Measurements from ENCODE around the gene PKNOX2.

DNA sequence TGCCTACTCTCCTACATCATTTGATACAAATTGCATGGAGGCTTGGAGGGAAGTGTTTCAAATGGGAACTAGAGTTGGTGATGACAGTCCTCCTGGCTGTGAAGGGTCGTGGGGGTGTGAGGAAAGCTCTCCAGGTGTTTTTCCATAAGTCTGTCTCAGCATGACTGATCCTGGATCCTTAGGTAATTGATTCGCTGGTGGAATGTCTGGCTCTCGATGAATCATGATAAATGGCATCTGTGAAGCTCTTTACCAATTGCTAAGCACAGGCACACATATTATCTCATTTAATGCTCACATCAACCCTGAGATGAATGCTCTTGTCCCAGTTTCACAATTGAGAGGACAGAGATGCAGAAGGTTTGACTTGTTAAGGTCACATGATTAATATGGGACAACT is 107.5 kb downstream of the PKNOX2 start:
- no peak for TF ChIP-seq YY1 (IDR thresholded peaks at IDR 0.05)
- TF ChIP-seq, protein P1, sequence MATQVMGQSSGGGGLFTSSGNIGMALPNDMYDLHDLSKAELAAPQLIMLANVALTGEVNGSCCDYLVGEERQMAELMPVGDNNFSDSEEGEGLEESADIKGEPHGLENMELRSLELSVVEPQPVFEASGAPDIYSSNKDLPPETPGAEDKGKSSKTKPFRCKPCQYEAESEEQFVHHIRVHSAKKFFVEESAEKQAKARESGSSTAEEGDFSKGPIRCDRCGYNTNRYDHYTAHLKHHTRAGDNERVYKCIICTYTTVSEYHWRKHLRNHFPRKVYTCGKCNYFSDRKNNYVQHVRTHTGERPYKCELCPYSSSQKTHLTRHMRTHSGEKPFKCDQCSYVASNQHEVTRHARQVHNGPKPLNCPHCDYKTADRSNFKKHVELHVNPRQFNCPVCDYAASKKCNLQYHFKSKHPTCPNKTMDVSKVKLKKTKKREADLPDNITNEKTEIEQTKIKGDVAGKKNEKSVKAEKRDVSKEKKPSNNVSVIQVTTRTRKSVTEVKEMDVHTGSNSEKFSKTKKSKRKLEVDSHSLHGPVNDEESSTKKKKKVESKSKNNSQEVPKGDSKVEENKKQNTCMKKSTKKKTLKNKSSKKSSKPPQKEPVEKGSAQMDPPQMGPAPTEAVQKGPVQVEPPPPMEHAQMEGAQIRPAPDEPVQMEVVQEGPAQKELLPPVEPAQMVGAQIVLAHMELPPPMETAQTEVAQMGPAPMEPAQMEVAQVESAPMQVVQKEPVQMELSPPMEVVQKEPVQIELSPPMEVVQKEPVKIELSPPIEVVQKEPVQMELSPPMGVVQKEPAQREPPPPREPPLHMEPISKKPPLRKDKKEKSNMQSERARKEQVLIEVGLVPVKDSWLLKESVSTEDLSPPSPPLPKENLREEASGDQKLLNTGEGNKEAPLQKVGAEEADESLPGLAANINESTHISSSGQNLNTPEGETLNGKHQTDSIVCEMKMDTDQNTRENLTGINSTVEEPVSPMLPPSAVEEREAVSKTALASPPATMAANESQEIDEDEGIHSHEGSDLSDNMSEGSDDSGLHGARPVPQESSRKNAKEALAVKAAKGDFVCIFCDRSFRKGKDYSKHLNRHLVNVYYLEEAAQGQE (IDR thresholded peaks at IDR 0.05): no peak
- no peak for TF ChIP-seq JUND (IDR thresholded peaks at IDR 0.05)
- TF ChIP-seq, protein P2, sequence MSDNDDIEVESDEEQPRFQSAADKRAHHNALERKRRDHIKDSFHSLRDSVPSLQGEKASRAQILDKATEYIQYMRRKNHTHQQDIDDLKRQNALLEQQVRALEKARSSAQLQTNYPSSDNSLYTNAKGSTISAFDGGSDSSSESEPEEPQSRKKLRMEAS (IDR thresholded peaks at IDR 0.05): no peak
- TF ChIP-seq, protein P3, sequence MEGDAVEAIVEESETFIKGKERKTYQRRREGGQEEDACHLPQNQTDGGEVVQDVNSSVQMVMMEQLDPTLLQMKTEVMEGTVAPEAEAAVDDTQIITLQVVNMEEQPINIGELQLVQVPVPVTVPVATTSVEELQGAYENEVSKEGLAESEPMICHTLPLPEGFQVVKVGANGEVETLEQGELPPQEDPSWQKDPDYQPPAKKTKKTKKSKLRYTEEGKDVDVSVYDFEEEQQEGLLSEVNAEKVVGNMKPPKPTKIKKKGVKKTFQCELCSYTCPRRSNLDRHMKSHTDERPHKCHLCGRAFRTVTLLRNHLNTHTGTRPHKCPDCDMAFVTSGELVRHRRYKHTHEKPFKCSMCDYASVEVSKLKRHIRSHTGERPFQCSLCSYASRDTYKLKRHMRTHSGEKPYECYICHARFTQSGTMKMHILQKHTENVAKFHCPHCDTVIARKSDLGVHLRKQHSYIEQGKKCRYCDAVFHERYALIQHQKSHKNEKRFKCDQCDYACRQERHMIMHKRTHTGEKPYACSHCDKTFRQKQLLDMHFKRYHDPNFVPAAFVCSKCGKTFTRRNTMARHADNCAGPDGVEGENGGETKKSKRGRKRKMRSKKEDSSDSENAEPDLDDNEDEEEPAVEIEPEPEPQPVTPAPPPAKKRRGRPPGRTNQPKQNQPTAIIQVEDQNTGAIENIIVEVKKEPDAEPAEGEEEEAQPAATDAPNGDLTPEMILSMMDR (IDR thresholded peaks at IDR 0.05; ENCODE audit: low read depth, low read length, missing input control): no peak
- TF ChIP-seq, protein P4, sequence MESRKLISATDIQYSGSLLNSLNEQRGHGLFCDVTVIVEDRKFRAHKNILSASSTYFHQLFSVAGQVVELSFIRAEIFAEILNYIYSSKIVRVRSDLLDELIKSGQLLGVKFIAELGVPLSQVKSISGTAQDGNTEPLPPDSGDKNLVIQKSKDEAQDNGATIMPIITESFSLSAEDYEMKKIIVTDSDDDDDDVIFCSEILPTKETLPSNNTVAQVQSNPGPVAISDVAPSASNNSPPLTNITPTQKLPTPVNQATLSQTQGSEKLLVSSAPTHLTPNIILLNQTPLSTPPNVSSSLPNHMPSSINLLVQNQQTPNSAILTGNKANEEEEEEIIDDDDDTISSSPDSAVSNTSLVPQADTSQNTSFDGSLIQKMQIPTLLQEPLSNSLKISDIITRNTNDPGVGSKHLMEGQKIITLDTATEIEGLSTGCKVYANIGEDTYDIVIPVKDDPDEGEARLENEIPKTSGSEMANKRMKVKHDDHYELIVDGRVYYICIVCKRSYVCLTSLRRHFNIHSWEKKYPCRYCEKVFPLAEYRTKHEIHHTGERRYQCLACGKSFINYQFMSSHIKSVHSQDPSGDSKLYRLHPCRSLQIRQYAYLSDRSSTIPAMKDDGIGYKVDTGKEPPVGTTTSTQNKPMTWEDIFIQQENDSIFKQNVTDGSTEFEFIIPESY (IDR thresholded peaks at IDR 0.05): no peak
- no peak for TF ChIP-seq EGR1 (IDR thresholded peaks at IDR 0.05; ENCODE audit: low read depth in 2 of 2)
- TF ChIP-seq TAF1 (conservative IDR thresholded peaks at IDR 0.05): no peak
- TF ChIP-seq FOXA1 (IDR thresholded peaks at IDR 0.05): no peak
- TF ChIP-seq GABPA (IDR thresholded peaks at IDR 0.05 in 1 of 2, conservative IDR thresholded peaks at IDR 0.05 in 1 of 2): no peak
- TF ChIP-seq SP1 (IDR thresholded peaks at IDR 0.05): no peak
- TF ChIP-seq HNF4A (conservative IDR thresholded peaks at IDR 0.05): no peak
- no peak for TF ChIP-seq RXRA (IDR thresholded peaks at IDR 0.05)
